Measurements from ENCODE around the gene SMLR1.

- no peak for TF ChIP-seq CTCF (conservative IDR thresholded peaks at IDR 0.05; ENCODE audit: low read depth in 2 of 2)
- no peak for TF ChIP-seq EZH2 (IDR thresholded peaks at IDR 0.05; ENCODE audit: low read depth, unreplicated experiment)
- TF ChIP-seq POLR2AphosphoS5 (IDR thresholded peaks at IDR 0.05; ENCODE audit: low read depth): no peak
- no peak for TF ChIP-seq REST (IDR thresholded peaks at IDR 0.05; ENCODE audit: unreplicated experiment)
- no peak for TF ChIP-seq EZH2phosphoT487 (IDR thresholded peaks at IDR 0.05; ENCODE audit: unreplicated experiment)
These were observed 16.7 kb upstream of the SMLR1 start for GRCh38 chr6:130810307-130811030.
